Mucosa of stomach (tissue), 1 donor: ENCODE data around the gene OR2L13.

Experiments used
- H3K27me3 ChIP-seq: one replicate; pipeline ENCODE4 v1.7.0; 2013; ENCODE audit warnings: mild to moderate bottlenecking, low read length; ENCODE audit not compliant: control insufficient read depth, insufficient read depth
- H3K36me3 ChIP-seq: one replicate; pipeline ENCODE4 v1.7.0; 2013; ENCODE audit warnings: low read length; ENCODE audit not compliant: control insufficient read depth, insufficient read depth
- H3K4me1 ChIP-seq: one replicate; pipeline ENCODE4 v1.7.0; 2013; ENCODE audit warnings: mild to moderate bottlenecking, low read length; ENCODE audit not compliant: control insufficient read depth, insufficient read depth
- H3K4me3 ChIP-seq: one replicate; pipeline ENCODE4 v1.7.0; 2013; ENCODE audit warnings: low read length
- H3K9ac ChIP-seq: one replicate; pipeline ENCODE4 v1.7.0; 2013; ENCODE audit warnings: mild to moderate bottlenecking, low read length, moderate library complexity
- H3K9me3 ChIP-seq: one replicate; pipeline ENCODE4 v1.7.0; 2013; ENCODE audit warnings: mild to moderate bottlenecking, low read length, moderate library complexity; ENCODE audit not compliant: control insufficient read depth
- donor health status: Pancreatic carcinoma.

Gene OR2L13

DNA sequence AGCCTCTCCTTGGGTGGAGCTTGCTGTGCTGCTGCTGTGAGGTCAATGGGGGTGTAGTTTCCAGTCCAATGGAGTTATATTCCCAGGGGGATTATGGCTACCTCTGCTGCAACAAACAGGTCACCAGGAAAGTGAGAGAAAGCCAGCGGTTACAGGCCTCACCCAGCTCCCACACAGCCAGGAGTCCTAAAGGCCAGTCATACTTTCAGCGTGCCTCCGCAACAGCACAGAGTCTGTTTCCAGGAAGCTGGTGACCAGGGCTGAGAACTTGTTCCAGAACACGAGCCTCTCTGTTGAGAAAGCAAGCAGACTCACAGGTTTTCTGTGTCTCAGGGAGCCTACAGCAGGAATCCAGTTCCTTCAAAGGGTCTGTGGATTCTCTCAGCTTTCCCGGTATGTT is 32.7 kb downstream of the OR2L13 start:
- H3K9me3 ChIP-seq: no peaks in the 10 kb centered on the region
- H3K36me3 ChIP-seq: no peaks in the 10 kb centered on the region
- no peak overlapping the region for H3K9ac ChIP-seq
- H3K4me3 ChIP-seq: no peak overlapping the region
- no peaks in the 10 kb centered on the region for H3K4me1 ChIP-seq
- H3K27me3 ChIP-seq: no peaks in the 10 kb centered on the region

DNA sequence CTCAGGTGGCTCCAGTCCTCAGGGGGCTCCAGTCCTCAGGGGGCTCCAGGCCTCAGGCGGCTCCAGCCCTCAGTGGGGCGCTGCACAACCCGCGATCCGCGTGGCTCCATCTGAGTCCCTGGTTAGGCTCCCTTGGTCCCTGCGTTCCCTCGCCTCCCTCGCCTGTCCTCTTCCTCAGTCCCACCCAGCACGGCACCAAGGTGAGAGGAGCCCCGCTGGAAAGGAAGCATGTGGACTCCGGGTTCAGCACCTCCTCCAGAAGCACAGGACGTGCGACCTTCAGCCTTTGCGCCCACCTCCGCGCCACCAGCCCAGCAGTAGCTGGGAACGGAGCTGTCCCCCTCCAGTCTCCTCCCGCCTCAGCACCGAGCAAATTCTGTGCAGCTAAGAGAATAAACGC is 41.8 kb downstream of the OR2L13 start:
- no peaks in the 10 kb centered on the region for H3K27me3 ChIP-seq
- H3K36me3 ChIP-seq: no peaks in the 10 kb centered on the region
- H3K4me1 ChIP-seq: no peaks in the 10 kb centered on the region
- no peaks in the 10 kb centered on the region for H3K9me3 ChIP-seq
- no peak overlapping the region for H3K9ac ChIP-seq
- H3K4me3 ChIP-seq: no peak overlapping the region

DNA sequence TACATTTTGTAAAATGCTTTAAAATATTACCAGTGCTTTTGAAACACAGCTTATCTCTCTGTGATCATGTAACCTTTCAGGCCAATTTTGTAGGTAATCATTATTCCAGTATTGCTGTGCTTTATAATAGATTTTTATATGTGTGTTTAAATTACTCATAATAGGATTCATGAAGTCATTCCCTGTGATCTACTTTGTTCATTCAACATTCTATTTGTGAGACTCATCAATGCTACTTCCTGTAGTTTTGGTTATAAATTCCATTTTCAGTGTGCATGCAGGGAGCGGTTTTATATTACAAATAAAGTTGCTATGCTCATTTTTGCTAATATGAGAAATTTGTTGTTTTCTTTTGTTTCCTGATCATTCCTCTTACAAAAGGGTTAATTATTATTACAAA is 45.9 kb downstream of the OR2L13 start:
- Histone ChIP-seq H3K36me3 (no peaks in the 10 kb centered on the region), H3K9me3 (no peaks in the 10 kb centered on the region), H3K27me3 (no peaks in the 10 kb centered on the region), H3K4me3 (no peak overlapping the region), H3K9ac (no peak overlapping the region), H3K4me1 (no peaks in the 10 kb centered on the region)

DNA sequence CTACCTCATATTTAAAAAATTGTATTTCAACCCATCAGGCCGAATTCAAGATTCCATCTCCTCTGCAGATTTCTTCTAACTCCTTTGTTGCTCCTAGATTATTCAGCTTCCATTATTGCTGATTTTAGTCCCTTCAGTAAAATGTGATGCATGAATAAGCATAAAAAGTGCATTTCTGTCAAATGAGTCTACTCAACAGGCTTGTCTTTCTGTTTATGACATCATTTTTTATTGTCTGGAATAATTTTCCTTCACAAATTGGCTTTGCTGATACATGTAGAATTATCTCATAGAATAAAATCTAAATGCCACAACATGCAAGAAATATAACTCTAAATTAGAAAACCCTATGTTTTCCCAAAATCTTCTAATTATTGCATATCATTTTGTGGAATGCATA is 48.3 kb downstream of the OR2L13 start:
- H3K4me1 ChIP-seq: no peaks in the 10 kb centered on the region
- no peaks in the 10 kb centered on the region for H3K36me3 ChIP-seq
- no peak overlapping the region for H3K9ac ChIP-seq
- H3K4me3 ChIP-seq: no peak overlapping the region
- H3K27me3 ChIP-seq: no peaks in the 10 kb centered on the region
- no peaks in the 10 kb centered on the region for H3K9me3 ChIP-seq

DNA sequence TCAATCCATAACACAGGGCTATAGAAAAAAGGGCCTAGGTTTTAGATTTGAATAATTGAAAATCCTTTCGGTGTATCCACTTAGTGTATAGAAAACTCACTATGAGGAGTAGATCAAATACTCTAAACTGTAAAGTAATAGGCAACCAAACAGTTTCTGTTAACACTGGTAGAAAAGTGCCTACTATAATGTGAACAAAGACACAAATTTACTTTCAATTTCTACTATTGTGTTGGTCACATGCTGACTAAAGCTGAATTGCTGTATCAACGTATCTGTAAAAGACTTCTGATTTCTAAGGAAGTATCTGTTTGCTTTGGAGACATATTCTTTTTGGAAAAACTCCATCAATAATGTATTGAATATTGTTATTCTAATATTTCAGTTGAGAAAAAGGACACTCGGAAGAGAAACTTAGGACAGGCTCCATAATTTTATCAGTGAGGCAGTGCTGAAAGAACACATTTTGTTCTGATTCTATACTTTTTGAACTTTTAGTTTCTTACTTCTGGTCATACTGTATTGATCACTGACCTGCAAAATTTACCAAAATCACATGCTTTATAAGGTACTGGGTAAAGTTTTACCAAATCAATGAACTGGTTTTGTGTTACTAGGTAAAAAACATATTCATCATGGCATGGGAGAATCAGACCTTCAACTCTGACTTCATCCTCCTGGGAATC is 49.7 kb downstream of the OR2L13 start, which contains the start of gene OR2M5:
Gene OR2M5, plus strand, starts transcription at position 636 of the 686 bp plus-strand sequence. Its CDS starts 0 bp downstream, at position 636.
- Histone ChIP-seq H3K9ac (no peak within 1 kb of the TSS), H3K4me3 (no peak within 1 kb of the TSS), H3K27me3 (no peaks in the 10 kb centered on the region), H3K4me1 (no peaks in the 10 kb centered on the region), H3K9me3 (no peaks in the 10 kb centered on the region), H3K36me3 (no peaks in the 10 kb centered on the region)
